HG03103 (cell line): Measurements from ENCODE around the gene TMEM218.

Experiments
- ATAC-seq: cut with Tn5 transposase; IDR thresholded peaks from one replicate; pipeline ENCODE4 v1.9.1; 2021; ENCODE audit warnings: low read depth; ENCODE audit not compliant: unreplicated experiment

The TMEM218 gene

GRCh38 chr11:125078516-125079140, 32.8 kb downstream of the TMEM218 start:
- no peak for ATAC-seq

GRCh38 chr11:125078016-125078415, 33.4 kb downstream of the TMEM218 start:
- no peak for ATAC-seq

GRCh38 chr11:125076378-125076945, 35.0 kb downstream of the TMEM218 start:
- ATAC-seq = no peak

- ATAC-seq = no peak
Observed at GRCh38 chr11:125075900-125076317, 35.5 kb downstream of the TMEM218 start.

- no peak for ATAC-seq
Observed at GRCh38 chr11:125075242-125075625, 36.2 kb downstream of the TMEM218 start.

- no peak for ATAC-seq
Observed at GRCh38 chr11:125074511-125075241, 36.8 kb downstream of the TMEM218 start.

GRCh38 chr11:125073616-125074483, 37.6 kb downstream of the TMEM218 start:
- ATAC-seq = no peak

GRCh38 chr11:125072961-125073590, 38.4 kb downstream of the TMEM218 start:
- no peak for ATAC-seq

- ATAC-seq = peak; percentile 84
Observed at GRCh38 chr11:125072218-125072960, 39.0 kb downstream of the TMEM218 start.

GRCh38 chr11:125071846-125072217, 39.6 kb downstream of the TMEM218 start:
- ATAC-seq = no peak

GRCh38 chr11:125071435-125071834, 40.0 kb downstream of the TMEM218 start:
- ATAC-seq = no peak

- peak; percentile 65 for ATAC-seq
Observed at GRCh38 chr11:125070699-125071254, 40.6 kb downstream of the TMEM218 start.

GRCh38 chr11:125069796-125070195, 41.6 kb downstream of the TMEM218 start:
- no peak for ATAC-seq

- no peak for ATAC-seq
Observed at GRCh38 chr11:125069008-125069407, 42.4 kb downstream of the TMEM218 start.

- ATAC-seq = no peak
Observed at GRCh38 chr11:125068368-125068767, 43.1 kb downstream of the TMEM218 start.

GRCh38 chr11:125064070-125064469, 47.4 kb downstream of the TMEM218 start:
- no peak for ATAC-seq

GRCh38 chr11:125063429-125064043, 47.9 kb downstream of the TMEM218 start:
- peak; percentile 26 for ATAC-seq

- ATAC-seq = peak; percentile 95
Observed at GRCh38 chr11:125062931-125063428, 48.4 kb downstream of the TMEM218 start, which contains the start of gene SLC37A2. Gene SLC37A2, plus strand, starts transcription at chr11:125063305. Its CDS starts 63 bp downstream, at chr11:125063368.
